SK-N-SH (cell line): ENCODE data around the gene DCAF5.

ENCODE experiments used
- CHD2 ChIP-seq: fragments of 150-350 bp; IDR thresholded peaks from 2 replicates; pipeline ENCODE4 v1.6.1; 2018; ENCODE audit warnings: low read length; ENCODE audit not compliant: partially characterized antibody
- EP300 ChIP-seq, 2 experiments: IDR thresholded peaks; 2 replicates each; pipeline versions ENCODE4 v1.4.0 to v1.6.1; 2012; ENCODE audit warnings: borderline replicate concordance in 1 of 2, low read depth in 1 of 2, low read length in 1 of 2
- FOSL2 ChIP-seq: IDR thresholded peaks from 2 replicates; pipeline ENCODE4 v1.4.0; 2012; ENCODE audit warnings: low read depth, mild to moderate bottlenecking, moderate library complexity, borderline replicate concordance
- POLR2AphosphoS5 ChIP-seq: IDR thresholded peaks from 2 replicates; pipeline ENCODE4 v1.6.1; 2012; ENCODE audit warnings: low read depth, low read length
- SMC3 ChIP-seq: IDR thresholded peaks from 2 replicates; pipeline ENCODE4 v1.6.1; 2012; ENCODE audit warnings: low read depth, low read length, improper control_type of control experiment
- TAF1 ChIP-seq: IDR thresholded peaks from 2 replicates; pipeline ENCODE4 v1.6.1; 2012; ENCODE audit warnings: low read depth, mild to moderate bottlenecking, low read length, moderate library complexity, borderline replicate concordance
- TCF12 ChIP-seq: IDR thresholded peaks from 2 replicates; pipeline ENCODE4 v1.4.0; 2012
- YY1 ChIP-seq: IDR thresholded peaks from 2 replicates; pipeline ENCODE4 v1.4.0; 2012; ENCODE audit warnings: low read depth, mild to moderate bottlenecking
- TF ChIP-seq, protein P1 (sequence below): fragments of 200-600 bp; sonication (generic); IDR thresholded peaks from 2 replicates; pipeline ENCODE4 v1.6.1; 2017; ENCODE audit warnings: antibody characterized with exemption, mild to moderate bottlenecking, moderate library complexity

DNA sequence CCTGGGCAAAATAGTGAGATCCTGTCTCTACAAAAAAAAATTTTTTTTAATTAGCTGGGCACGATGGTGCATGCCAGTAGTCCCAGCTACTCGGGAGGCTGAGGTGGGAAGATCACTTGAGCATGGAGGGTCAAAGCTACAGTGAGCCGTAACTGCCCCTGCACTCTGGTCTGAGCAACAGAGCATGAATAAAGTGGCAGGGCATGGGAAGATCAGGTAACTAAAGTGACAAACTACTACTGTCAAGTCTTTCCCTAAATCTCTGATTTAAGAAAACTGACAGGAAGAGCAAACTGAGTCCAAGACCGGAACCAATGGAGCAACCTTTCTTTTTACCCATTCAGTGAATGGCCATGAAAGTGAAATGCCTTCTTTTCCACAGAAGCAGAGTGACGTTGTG lies 10.8 kb downstream of the DCAF5 start:
- no peak for TF ChIP-seq EP300 (IDR thresholded peaks at IDR 0.05; ENCODE audit: borderline replicate concordance in 1 of 2, low read depth in 1 of 2, low read length in 1 of 2)
- TF ChIP-seq FOSL2, result no peak
- TF ChIP-seq SMC3, result no peak
- TF ChIP-seq, protein P1, sequence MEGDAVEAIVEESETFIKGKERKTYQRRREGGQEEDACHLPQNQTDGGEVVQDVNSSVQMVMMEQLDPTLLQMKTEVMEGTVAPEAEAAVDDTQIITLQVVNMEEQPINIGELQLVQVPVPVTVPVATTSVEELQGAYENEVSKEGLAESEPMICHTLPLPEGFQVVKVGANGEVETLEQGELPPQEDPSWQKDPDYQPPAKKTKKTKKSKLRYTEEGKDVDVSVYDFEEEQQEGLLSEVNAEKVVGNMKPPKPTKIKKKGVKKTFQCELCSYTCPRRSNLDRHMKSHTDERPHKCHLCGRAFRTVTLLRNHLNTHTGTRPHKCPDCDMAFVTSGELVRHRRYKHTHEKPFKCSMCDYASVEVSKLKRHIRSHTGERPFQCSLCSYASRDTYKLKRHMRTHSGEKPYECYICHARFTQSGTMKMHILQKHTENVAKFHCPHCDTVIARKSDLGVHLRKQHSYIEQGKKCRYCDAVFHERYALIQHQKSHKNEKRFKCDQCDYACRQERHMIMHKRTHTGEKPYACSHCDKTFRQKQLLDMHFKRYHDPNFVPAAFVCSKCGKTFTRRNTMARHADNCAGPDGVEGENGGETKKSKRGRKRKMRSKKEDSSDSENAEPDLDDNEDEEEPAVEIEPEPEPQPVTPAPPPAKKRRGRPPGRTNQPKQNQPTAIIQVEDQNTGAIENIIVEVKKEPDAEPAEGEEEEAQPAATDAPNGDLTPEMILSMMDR, result no peak
- no peak for TF ChIP-seq CHD2
- TF ChIP-seq YY1, result no peak
- no peak for TF ChIP-seq POLR2AphosphoS5
- no peak for TF ChIP-seq TCF12
- TF ChIP-seq TAF1, result no peak
